ENCODE results near the gene WDFY4. TPM values are rescaled to one million over a fixed set of nuclear protein-coding genes. Genes with fewer than 3 reads are reported as not detected.
A peak's percentile ranks its signal among the peaks of the same experiment; 100 is the strongest.

WDFY4 gene
- total and polyA plus RNA-seq, 4 donors = 0.57 to 7.1 (median 2.0) TPM

- H3K4me1 ChIP-seq (ENCODE audit: control insufficient read depth in 4 of 4, insufficient read depth in 4 of 4, low read length in 3 of 4) = peaks cover 3 to 16% (median 10%) of the 10 kb centered on the region in 4 donors
- DNase-seq (ENCODE audit: low spot score) = peak; percentile 90
- H3K27ac ChIP-seq (ENCODE audit: low read depth in 1 of 2, low read length in 2 of 2) = no peak overlapping the region
- 2% methylated on average over 46 of the region's 46 CpGs for WGBS
- TF ChIP-seq RAD21 (IDR thresholded peaks at IDR 0.05) (peak; percentile 71 to 76), CTCF (IDR thresholded peaks at IDR 0.05; ENCODE audit: low read depth, low read length, missing input control) (peak; percentile 99), GABPA (IDR thresholded peaks at IDR 0.05 in 1 of 2, conservative IDR thresholded peaks at IDR 0.05 in 1 of 2) (peak in 1 of 2 donors; percentile 29), ZBTB33 (IDR thresholded peaks at IDR 0.05) (no peak)
- no peaks in the 10 kb centered on the region for H3K9me3 ChIP-seq (ENCODE audit: control insufficient read depth in 4 of 4, low read length in 3 of 4)
- peak overlapping the region in 2 of 3 donors; percentile 13 to 61 for H3K4me3 ChIP-seq (ENCODE audit: low read depth in 1 of 3, low read length in 3 of 3)
- peaks cover 0 to 1% (median 0%) of the 10 kb centered on the region in 4 donors for H3K27me3 ChIP-seq (ENCODE audit: control insufficient read depth in 4 of 4, insufficient read depth in 4 of 4, low read length in 3 of 4)
- H3K9ac ChIP-seq (ENCODE audit: low read depth in 1 of 2, low read length in 2 of 2) = no peak overlapping the region
- H3K36me3 ChIP-seq (ENCODE audit: control insufficient read depth in 4 of 4, insufficient read depth in 3 of 4, low read depth in 1 of 4, low read length in 3 of 4) = no peaks in the 10 kb centered on the region
These were observed 28.3 kb upstream of the WDFY4 start for GRCh38 chr10:48656241-48656913.

- WGBS = 55% methylated on average over 10 of the region's 10 CpGs
- Histone ChIP-seq H3K27ac (ENCODE audit: low read depth in 1 of 2, low read length in 2 of 2) (no peak overlapping the region), H3K36me3 (ENCODE audit: control insufficient read depth in 4 of 4, insufficient read depth in 3 of 4, low read depth in 1 of 4, low read length in 3 of 4) (no peaks in the 10 kb centered on the region), H3K9ac (ENCODE audit: low read depth in 1 of 2, low read length in 2 of 2) (no peak overlapping the region), H3K9me3 (ENCODE audit: control insufficient read depth in 4 of 4, low read length in 3 of 4) (no peaks in the 10 kb centered on the region), H3K4me1 (ENCODE audit: control insufficient read depth in 4 of 4, insufficient read depth in 4 of 4, low read length in 3 of 4) (peaks cover 3 to 16% (median 10%) of the 10 kb centered on the region in 4 donors), H3K27me3 (ENCODE audit: control insufficient read depth in 4 of 4, insufficient read depth in 4 of 4, low read length in 3 of 4) (no peaks in the 10 kb centered on the region), H3K4me3 (ENCODE audit: low read depth in 1 of 3, low read length in 3 of 3) (no peak overlapping the region)
- DNase-seq (ENCODE audit: low spot score) = no peak
- TF ChIP-seq MAX (IDR thresholded peaks at IDR 0.05) (no peak), RXRA (IDR thresholded peaks at IDR 0.05) (no peak), GABPA (IDR thresholded peaks at IDR 0.05 in 1 of 2, conservative IDR thresholded peaks at IDR 0.05 in 1 of 2) (no peak), ZBTB33 (IDR thresholded peaks at IDR 0.05) (no peak), SP1 (IDR thresholded peaks at IDR 0.05) (no peak)
These were observed 27.8 kb upstream of the WDFY4 start for GRCh38 chr10:48656914-48657305.

GRCh38 chr10:48657416-48657815 is 27.3 kb upstream of the WDFY4 start:
- Histone ChIP-seq H3K27ac (ENCODE audit: low read depth in 1 of 2, low read length in 2 of 2) (no peak overlapping the region), H3K4me3 (ENCODE audit: low read depth in 1 of 3, low read length in 3 of 3) (no peak overlapping the region), H3K9ac (ENCODE audit: low read depth in 1 of 2, low read length in 2 of 2) (no peak overlapping the region), H3K36me3 (ENCODE audit: control insufficient read depth in 4 of 4, insufficient read depth in 3 of 4, low read depth in 1 of 4, low read length in 3 of 4) (no peaks in the 10 kb centered on the region), H3K27me3 (ENCODE audit: control insufficient read depth in 4 of 4, insufficient read depth in 4 of 4, low read length in 3 of 4) (no peaks in the 10 kb centered on the region), H3K9me3 (ENCODE audit: control insufficient read depth in 4 of 4, low read length in 3 of 4) (no peaks in the 10 kb centered on the region), H3K4me1 (ENCODE audit: control insufficient read depth in 4 of 4, insufficient read depth in 4 of 4, low read length in 3 of 4) (peaks cover 3 to 16% (median 10%) of the 10 kb centered on the region in 4 donors)
- WGBS = 54% methylated on average over 5 of the region's 5 CpGs
- DNase-seq (ENCODE audit: low spot score) = no peak
- TF ChIP-seq EGR1 (IDR thresholded peaks at IDR 0.05; ENCODE audit: low read depth in 2 of 2) (no peak), FOXA2 (IDR thresholded peaks at IDR 0.05) (no peak), HNF4G (IDR thresholded peaks at IDR 0.05) (no peak), TAF1 (conservative IDR thresholded peaks at IDR 0.05) (no peak), MAX (IDR thresholded peaks at IDR 0.05) (no peak), SP1 (IDR thresholded peaks at IDR 0.05) (no peak), NR2F2 (IDR thresholded peaks at IDR 0.05) (no peak), ZBTB33 (IDR thresholded peaks at IDR 0.05) (no peak), RXRA (IDR thresholded peaks at IDR 0.05) (no peak), RAD21 (IDR thresholded peaks at IDR 0.05) (no peak), HNF4A (conservative IDR thresholded peaks at IDR 0.05) (no peak), ATF3 (IDR thresholded peaks at IDR 0.05) (no peak), GABPA (IDR thresholded peaks at IDR 0.05 in 1 of 2, conservative IDR thresholded peaks at IDR 0.05 in 1 of 2) (no peak), FOXA1 (IDR thresholded peaks at IDR 0.05) (no peak)

Measured in liver (tissue), 9 donors.